HEK293 (cell line): ENCODE results near the gene SNAP47.

Source experiments
- CTCF ChIA-PET: fragments of 350-600 bp; formaldehyde crosslinking; extraction: SDS; loops from one replicate; lab custom pipeline; 2021; ENCODE audit warnings: antibody characterized with exemption; lab: Yijun Ruan, JAX
- POLR2A ChIA-PET: fragments of 300-600 bp; formaldehyde crosslinking; extraction: SDS; loops from one replicate; lab custom pipeline; 2020; ENCODE audit warnings: antibody characterized with exemption, inconsistent platforms; lab: Yijun Ruan, JAX
- H3K27ac ChIP-seq: fragments of 200-500 bp; sonication (Bioruptor generic); 2 replicates; pipeline ENCODE4 v1.5.1; 2014; ENCODE audit warnings: low read depth, low read length, control low read depth, inconsistent platforms; ENCODE audit errors: extremely low read depth
- H3K36me3 ChIP-seq, 2 experiments: fragments of 200-500 bp in 1 of 2; sonication (Bioruptor generic) in 1 of 2; 1 replicate in 1 of 2; 2 replicates in 1 of 2; pipeline ENCODE4 v1.5.1; 2014 to 2017; ENCODE audit warnings: inconsistent platforms in 2 of 2, low read length in 2 of 2; ENCODE audit not compliant: control insufficient read depth in 2 of 2, insufficient read depth in 1 of 2
- H3K4me1 ChIP-seq: fragments of 200-500 bp; sonication (Bioruptor generic); 2 replicates; pipeline ENCODE4 v1.5.1; 2014; ENCODE audit warnings: mild to moderate bottlenecking, low read length, inconsistent platforms; ENCODE audit not compliant: control insufficient read depth, insufficient read depth
- H3K4me3 ChIP-seq: 2 replicates; pipeline ENCODE4 v1.5.1; 2011; ENCODE audit warnings: low read depth, mild to moderate bottlenecking, control low read depth, low read length, moderate library complexity
- H3K9me3 ChIP-seq: fragments of 200-500 bp; sonication (Bioruptor generic); 2 replicates; pipeline ENCODE4 v1.5.1; 2014; ENCODE audit warnings: low read depth, low read length, inconsistent platforms; ENCODE audit not compliant: control insufficient read depth, insufficient read depth
- FEZF1 ChIP-seq: fragments of 450-650 bp; formaldehyde crosslinking; IDR thresholded peaks from 2 replicates; pipeline ENCODE4 v1.5.1; 2016; ENCODE audit warnings: missing biosample characterization, missing genetic modification characterization
- GLI2 ChIP-seq: fragments of 450-650 bp; formaldehyde crosslinking; IDR thresholded peaks from 2 replicates; pipeline ENCODE4; 2017; ENCODE audit warnings: missing biosample characterization, missing genetic modification characterization, low read depth, borderline replicate concordance
- GLI4 ChIP-seq: fragments of 450-650 bp; formaldehyde crosslinking; IDR thresholded peaks from 2 replicates; pipeline ENCODE4 v1.5.1; 2016; ENCODE audit warnings: missing biosample characterization, missing genetic modification characterization
- HIC1 ChIP-seq: fragments of 450-650 bp; formaldehyde crosslinking; IDR thresholded peaks from 2 replicates; pipeline ENCODE4 v1.5.1; 2016; ENCODE audit warnings: missing biosample characterization, missing genetic modification characterization
- HOXA7 ChIP-seq: sonication (generic); formaldehyde crosslinking; IDR thresholded peaks from 2 replicates; pipeline ENCODE4 v1.8.1; 2022; ENCODE audit warnings: missing genetic modification reagents, borderline replicate concordance
- HOXC10 ChIP-seq: sonication (generic); formaldehyde crosslinking; IDR thresholded peaks from 2 replicates; pipeline ENCODE4 v1.8.1; 2023; ENCODE audit warnings: mild to moderate bottlenecking, missing genetic modification reagents
- IKZF3 ChIP-seq: fragments of 450-650 bp; IDR thresholded peaks from 2 replicates; pipeline ENCODE4 v1.5.0; 2018; ENCODE audit warnings: missing biosample characterization, mild to moderate bottlenecking, missing genetic modification characterization, moderate library complexity
- MZF1 ChIP-seq: fragments of 450-650 bp; formaldehyde crosslinking; IDR thresholded peaks from 2 replicates; pipeline ENCODE4 v1.5.1; 2017; ENCODE audit warnings: missing biosample characterization, missing genetic modification characterization, borderline replicate concordance
- PRDM2 ChIP-seq: fragments of 450-650 bp; formaldehyde crosslinking; IDR thresholded peaks from 2 replicates; pipeline ENCODE4 v1.5.1; 2016; ENCODE audit warnings: missing biosample characterization, missing genetic modification characterization, borderline replicate concordance
- ZBTB20 ChIP-seq: fragments of 450-650 bp; formaldehyde crosslinking; IDR thresholded peaks from 2 replicates; pipeline ENCODE4 v1.5.1; 2016; ENCODE audit warnings: missing biosample characterization, missing genetic modification characterization
- ZNF112 ChIP-seq: fragments of 450-650 bp; formaldehyde crosslinking; IDR thresholded peaks from 2 replicates; pipeline ENCODE4 v1.5.0; 2017; ENCODE audit warnings: missing biosample characterization, missing genetic modification characterization
- ZNF138 ChIP-seq: fragments of 450-650 bp; formaldehyde crosslinking; IDR thresholded peaks from 2 replicates; pipeline ENCODE4 v1.5.1; 2016; ENCODE audit warnings: missing biosample characterization, missing genetic modification characterization, borderline replicate concordance
- ZNF292 ChIP-seq: fragments of 450-650 bp; formaldehyde crosslinking; IDR thresholded peaks from 2 replicates; pipeline ENCODE4 v1.5.1; 2016; ENCODE audit warnings: low read depth, missing biosample characterization, missing genetic modification characterization, borderline replicate concordance
- ZNF366 ChIP-seq: fragments of 450-650 bp; formaldehyde crosslinking; conservative IDR thresholded peaks from 2 replicates; pipeline ENCODE4 v1.5.1; 2016; ENCODE audit warnings: missing biosample characterization, missing genetic modification characterization
- ZNF433 ChIP-seq: fragments of 450-650 bp; formaldehyde crosslinking; IDR thresholded peaks from 2 replicates; pipeline ENCODE4 v1.5.1; 2016; ENCODE audit warnings: missing biosample characterization, missing genetic modification characterization, low read depth
- ZNF585B ChIP-seq: fragments of 450-650 bp; formaldehyde crosslinking; IDR thresholded peaks from 2 replicates; pipeline ENCODE4 v1.5.1; 2016; ENCODE audit warnings: missing biosample characterization, missing genetic modification characterization
- ZNF660 ChIP-seq: fragments of 450-650 bp; IDR thresholded peaks from 2 replicates; pipeline ENCODE4 v1.5.1; 2018; ENCODE audit warnings: missing biosample characterization, mild to moderate bottlenecking, missing genetic modification characterization
- ZNF677 ChIP-seq: fragments of 450-650 bp; IDR thresholded peaks from 2 replicates; pipeline ENCODE4 v1.5.0; 2018; ENCODE audit warnings: missing biosample characterization, mild to moderate bottlenecking, missing genetic modification characterization, moderate library complexity
- ZNF843 ChIP-seq: fragments of 450-650 bp; formaldehyde crosslinking; IDR thresholded peaks from 2 replicates; pipeline ENCODE4 v1.5.1; 2016; ENCODE audit warnings: missing biosample characterization, missing genetic modification characterization
- ZXDB ChIP-seq: fragments of 450-650 bp; formaldehyde crosslinking; IDR thresholded peaks from 2 replicates; pipeline ENCODE4 v1.5.1; 2016; ENCODE audit warnings: missing biosample characterization, missing genetic modification characterization
- TF ChIP-seq, protein P1 (sequence below): fragments of 450-650 bp; formaldehyde crosslinking; optimal IDR thresholded peaks from 2 replicates; pipeline ENCODE3; 2016; ENCODE audit warnings: missing biosample characterization, mild to moderate bottlenecking, missing genetic modification characterization

The SNAP47 gene

DNA sequence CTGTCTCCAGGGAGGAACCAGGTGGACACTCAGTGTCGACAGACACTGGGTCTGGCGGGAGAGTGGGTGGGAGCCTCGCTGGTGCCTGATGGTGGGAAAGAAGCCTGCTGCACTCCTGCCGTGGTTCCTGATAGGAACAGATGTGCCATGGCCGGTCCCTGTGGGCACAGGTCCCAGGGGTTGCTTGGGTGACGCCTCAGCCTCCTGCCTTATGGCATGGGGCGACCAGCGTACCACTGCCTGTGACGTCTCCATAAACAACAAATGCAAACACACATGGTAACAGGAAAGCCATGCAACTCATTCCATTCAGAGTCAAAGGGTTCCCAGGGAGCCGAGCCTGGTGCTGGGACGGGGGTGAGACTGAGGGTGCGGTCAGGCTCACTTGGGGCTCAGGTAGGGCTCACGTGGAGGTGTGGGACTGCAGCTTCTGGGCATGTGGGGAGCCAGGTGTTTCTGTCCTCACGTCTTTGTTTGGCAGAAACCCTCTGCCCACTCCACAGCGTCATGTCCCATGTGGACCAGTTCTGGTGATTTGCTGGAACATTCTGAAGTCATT is 34.8 kb downstream of the SNAP47 start (continued):
- TF ChIP-seq PRDM2 (tag by site-specific recombination) (no peak), GLI2 (no peak)

GRCh38 chr1:227770812-227771211 is 35.6 kb downstream of the SNAP47 start:
- POLR2A ChIA-PET = no interaction called here
- TF ChIP-seq GLI4 (no peak), ZNF138 (tag by site-specific recombination) (no peak), ZNF660 (tag by site-specific recombination) (no peak), ZNF843 (tag by site-specific recombination) (no peak), HOXA7 (CRISPR knock-in tag) (no peak), ZNF112 (tag by site-specific recombination) (no peak), ZNF292 (tag by site-specific recombination) (no peak), HOXC10 (CRISPR knock-in tag) (no peak), ZNF366 (tag by site-specific recombination) (no peak)
- CTCF ChIA-PET = interaction anchor here (1.2 kb wide), 1 partner anchor 8 kb away, joined by 3 read pairs; no protein-coding TSS in a partner anchor
- Histone ChIP-seq H3K4me3 (no peak overlapping the region), H3K9me3 (no peaks in the 10 kb centered on the region), H3K27ac (no peak overlapping the region), H3K4me1 (no peaks in the 10 kb centered on the region), H3K36me3 (peaks cover 14 to 92% of the 10 kb centered on the region in 2 experiments)

GRCh38 chr1:227771326-227771725 is 36.1 kb downstream of the SNAP47 start:
- H3K36me3 ChIP-seq = peaks cover 18 to 92% of the 10 kb centered on the region in 2 experiments
- H3K4me3 ChIP-seq = no peak overlapping the region
- no peak overlapping the region for H3K27ac ChIP-seq
- no peaks in the 10 kb centered on the region for H3K4me1 ChIP-seq
- H3K9me3 ChIP-seq = no peaks in the 10 kb centered on the region
- TF ChIP-seq FEZF1 = no peak
- TF ChIP-seq, all 188 proteins: peak for 0
- ChIA-PET CTCF (interaction anchor here (1.2 kb wide), 1 partner anchor 9 kb away, joined by 3 read pairs; no protein-coding TSS in a partner anchor), POLR2A (no interaction called here)

- POLR2A ChIA-PET = no interaction called here
- H3K4me3 ChIP-seq = no peak overlapping the region
- no peaks in the 10 kb centered on the region for H3K4me1 ChIP-seq
- H3K9me3 ChIP-seq = no peaks in the 10 kb centered on the region
- H3K27ac ChIP-seq = no peak overlapping the region
- CTCF ChIA-PET = interaction anchor here (1.2 kb wide), 1 partner anchor 9 kb away, joined by 3 read pairs; no protein-coding TSS in a partner anchor
- peaks cover 18 to 92% of the 10 kb centered on the region in 2 experiments for H3K36me3 ChIP-seq
- TF ChIP-seq, protein P1, sequence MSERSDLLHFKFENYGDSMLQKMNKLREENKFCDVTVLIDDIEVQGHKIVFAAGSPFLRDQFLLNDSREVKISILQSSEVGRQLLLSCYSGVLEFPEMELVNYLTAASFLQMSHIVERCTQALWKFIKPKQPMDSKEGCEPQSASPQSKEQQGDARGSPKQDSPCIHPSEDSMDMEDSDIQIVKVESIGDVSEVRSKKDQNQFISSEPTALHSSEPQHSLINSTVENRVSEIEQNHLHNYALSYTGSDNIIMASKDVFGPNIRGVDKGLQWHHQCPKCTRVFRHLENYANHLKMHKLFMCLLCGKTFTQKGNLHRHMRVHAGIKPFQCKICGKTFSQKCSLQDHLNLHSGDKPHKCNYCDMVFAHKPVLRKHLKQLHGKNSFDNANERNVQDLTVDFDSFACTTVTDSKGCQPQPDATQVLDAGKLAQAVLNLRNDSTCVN (tag by site-specific recombination) = no peak
- TF ChIP-seq HOXA7 (CRISPR knock-in tag) = no peak
- TF ChIP-seq MZF1 (tag by site-specific recombination) = no peak
- no peak for TF ChIP-seq IKZF3 (tag by site-specific recombination)
- TF ChIP-seq ZBTB20 (tag by site-specific recombination) = no peak
- TF ChIP-seq HOXC10 (CRISPR knock-in tag) = no peak
- no peak for TF ChIP-seq ZNF677 (tag by site-specific recombination)
- no peak for TF ChIP-seq ZNF585B (tag by site-specific recombination)
- no peak for TF ChIP-seq ZNF433 (tag by site-specific recombination)
- TF ChIP-seq HIC1 (tag by site-specific recombination) = no peak
- no peak for TF ChIP-seq ZXDB (tag by site-specific recombination)
These were observed 36.5 kb downstream of the SNAP47 start for GRCh38 chr1:227771771-227772170.
